GM23338 (cell line): Measurements from ENCODE around the gene GSTT4. TPM values are rescaled to one million over a fixed set of nuclear protein-coding genes. Genes with fewer than 3 reads are reported as not detected.

ENCODE experiments used
- ATAC-seq: fragments of 200-7000 bp; cut with Tn5 transposase; 3 replicates; pipeline ENCODE4 v1.9.1; 2020
- DNase-seq: peaks from one replicate; pipeline ENCODE4 v3.0.0-alpha.2; 2015; ENCODE audit warnings: low spot score
- H2AFZ ChIP-seq: fragments of 200-600 bp; sonication (generic); 2 replicates; pipeline ENCODE4 v1.8.0; 2016; ENCODE audit warnings: antibody characterized with exemption, mild to moderate bottlenecking, moderate library complexity
- H3F3A ChIP-seq: fragments of 200-600 bp; sonication (generic); replicated peaks from 2 replicates; pipeline ENCODE4 v1.8.0; 2017; ENCODE audit warnings: antibody characterized with exemption, mixed run types, low read depth
- H3K27ac ChIP-seq: fragments of 200-600 bp; sonication (generic); 2 replicates; pipeline ENCODE4 v1.6.1; 2016; ENCODE audit warnings: low read depth
- H3K27me3 ChIP-seq: fragments of 200-600 bp; sonication (generic); 2 replicates; pipeline ENCODE4 v1.8.0; 2016; ENCODE audit warnings: mild to moderate bottlenecking, mixed run types, moderate library complexity; ENCODE audit not compliant: insufficient read depth
- H3K36me3 ChIP-seq: fragments of 200-600 bp; sonication (generic); 2 replicates; pipeline ENCODE4 v1.8.0; 2016; ENCODE audit warnings: mild to moderate bottlenecking; ENCODE audit not compliant: insufficient read depth
- H3K4me1 ChIP-seq: fragments of 200-600 bp; sonication (generic); 2 replicates; pipeline ENCODE4 v1.8.0; 2016; ENCODE audit warnings: mild to moderate bottlenecking, moderate library complexity; ENCODE audit not compliant: insufficient read depth
- H3K4me2 ChIP-seq: fragments of 200-600 bp; sonication (generic); 2 replicates; pipeline ENCODE4 v1.7.1; 2017; ENCODE audit warnings: mixed run types
- H3K4me3 ChIP-seq: fragments of 200-600 bp; sonication (generic); 2 replicates; pipeline ENCODE4 v1.6.1; 2016; ENCODE audit warnings: mixed run types
- H3K79me2 ChIP-seq: fragments of 200-600 bp; sonication (generic); replicated peaks from 2 replicates; pipeline ENCODE4 v1.8.0; 2017; ENCODE audit warnings: mild to moderate bottlenecking; ENCODE audit not compliant: insufficient read depth
- H3K9me2 ChIP-seq: fragments of 200-600 bp; sonication (generic); 2 replicates; pipeline ENCODE4 v1.8.0; 2017; ENCODE audit not compliant: insufficient read depth
- H4K20me1 ChIP-seq: fragments of 200-600 bp; sonication (generic); replicated peaks from 2 replicates; pipeline ENCODE4 v1.8.0; 2017; ENCODE audit warnings: mild to moderate bottlenecking; ENCODE audit not compliant: insufficient read depth
- H3K27ac Mint-ChIP-seq: 2 replicates; pipeline ENCODE4 v1.8.0; 2020; ENCODE audit warnings: inconsistent platforms, mild to moderate bottlenecking, moderate library complexity, mixed read lengths
- H3K27me3 Mint-ChIP-seq: 3 replicates; pipeline ENCODE4 v1.8.0; 2022; ENCODE audit warnings: low read depth, mild to moderate bottlenecking, moderate library complexity, mixed read lengths, inconsistent platforms; ENCODE audit not compliant: insufficient read depth, poor library complexity
- H3K36me3 Mint-ChIP-seq: 3 replicates; pipeline ENCODE4 v1.8.0; 2021; ENCODE audit warnings: low read depth, mild to moderate bottlenecking, inconsistent platforms, moderate library complexity, mixed read lengths
- H3K4me1 Mint-ChIP-seq: 3 replicates; pipeline ENCODE4 v1.8.0; 2020; ENCODE audit warnings: mild to moderate bottlenecking, inconsistent platforms, mixed read lengths
- H3K4me3 Mint-ChIP-seq: 3 replicates; pipeline ENCODE4 v1.8.0; 2021; ENCODE audit warnings: moderate library complexity, mild to moderate bottlenecking, inconsistent platforms, mixed read lengths
- H3K9me3 Mint-ChIP-seq: 3 replicates; pipeline ENCODE4 v1.8.0; 2020; ENCODE audit warnings: moderate library complexity, mild to moderate bottlenecking, inconsistent platforms, mixed read lengths
- ETS1 ChIP-seq: IDR thresholded peaks from 2 replicates; pipeline ENCODE4 v1.6.1; 2016; ENCODE audit warnings: antibody characterized with exemption
- EZH2 ChIP-seq: fragments of 200-600 bp; sonication (generic); IDR thresholded peaks from one replicate; pipeline ENCODE4 v1.8.0; 2017; ENCODE audit warnings: antibody characterized with exemption, mild to moderate bottlenecking, low read depth; ENCODE audit not compliant: unreplicated experiment
- EZH2phosphoT487 ChIP-seq: fragments of 200-600 bp; sonication (generic); IDR thresholded peaks from one replicate; pipeline ENCODE4 v1.8.1; 2018; ENCODE audit warnings: antibody characterized with exemption; ENCODE audit not compliant: unreplicated experiment
- JUNB ChIP-seq: IDR thresholded peaks from one replicate; pipeline ENCODE4 v1.6.1; 2016; ENCODE audit warnings: antibody characterized with exemption; ENCODE audit not compliant: unreplicated experiment
- POLR2AphosphoS5 ChIP-seq: IDR thresholded peaks from 2 replicates; pipeline ENCODE4 v1.6.1; 2016; ENCODE audit warnings: antibody characterized with exemption, low read depth
- STAT1 ChIP-seq: IDR thresholded peaks from one replicate; pipeline ENCODE4 v1.6.1; 2016; ENCODE audit warnings: antibody characterized with exemption; ENCODE audit not compliant: unreplicated experiment
- ZNF114 ChIP-seq: fragments of 250-450 bp; sonication (Bioruptor Pico); IDR thresholded peaks from 2 replicates; pipeline ENCODE4 v1.5.0; 2020; ENCODE audit warnings: mild to moderate bottlenecking, moderate library complexity
- ZNF331 ChIP-seq: fragments of 250-450 bp; sonication (Bioruptor Pico); IDR thresholded peaks from 2 replicates; pipeline ENCODE4 v1.5.0; 2020; ENCODE audit warnings: low read depth, mild to moderate bottlenecking, moderate library complexity
- ZNF462 ChIP-seq: fragments of 250-450 bp; sonication (Bioruptor Pico); IDR thresholded peaks from 2 replicates; pipeline ENCODE4 v1.5.0; 2020; ENCODE audit warnings: mild to moderate bottlenecking, moderate library complexity
- polyA plus RNA-seq: library from polyadenylated mRNA; unstranded; fragments of >200 nt; fragmentation: Nextera tagmentation; extraction: Ambion mirVana; gene quantifications from 2 replicates; pipeline ENCODE4 v1.2.1, GENCODE V29; 2016
- total RNA-seq: library from RNA; depleted of rRNA; stranded (reverse); fragments of >200 nt; shearing (Covaris generic); gene quantifications from 2 replicates; pipeline ENCODE4 v1.2.3, GENCODE V29; 2014
- TF ChIP-seq, protein P1 (sequence below): IDR thresholded peaks from one replicate; pipeline ENCODE4 v1.6.1; 2018; ENCODE audit warnings: antibody characterized with exemption; ENCODE audit not compliant: unreplicated experiment

The GSTT4 gene
- total and polyA plus RNA-seq, 2 experiments from 2014 or later = not detected

DNA sequence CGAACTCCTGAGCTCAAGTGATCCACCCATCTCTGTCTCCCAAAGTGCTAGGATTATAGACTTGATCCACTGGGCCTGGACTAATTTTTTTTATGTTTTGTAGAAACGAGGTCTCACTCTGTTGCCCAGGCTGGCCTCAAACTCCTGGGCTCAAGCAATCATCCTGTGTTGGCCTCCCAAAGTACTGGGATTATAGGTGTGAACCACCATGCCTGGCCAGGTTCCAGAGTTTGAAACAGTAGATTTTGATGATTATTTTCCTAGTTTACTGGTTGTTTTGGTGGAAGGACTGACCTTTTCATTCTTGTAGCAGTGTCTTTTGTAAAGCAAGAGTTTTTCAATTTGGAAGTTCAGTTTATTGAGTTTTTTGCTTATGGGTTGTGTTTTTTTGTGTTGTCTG, 20.8 kb upstream of the GSTT4 start:
- Histone ChIP-seq H3K79me2 (peaks cover 56% of the 10 kb centered on the region), H3K9me2 (no peaks in the 10 kb centered on the region), H3K27ac (no peak overlapping the region), H3K4me1 (no peaks in the 10 kb centered on the region), H4K20me1 (peaks cover 11% of the 10 kb centered on the region; the same call in 1 of the 2 replicates), H3K4me2 (no peak overlapping the region), H3K27me3 (no peaks in the 10 kb centered on the region), H3K4me3 (no peak overlapping the region), H2AFZ (no peak overlapping the region), H3F3A (no peaks in the 10 kb centered on the region), H3K36me3 (no peaks in the 10 kb centered on the region)
- Mint-ChIP-seq H3K4me1 (peaks cover 6% of the 10 kb centered on the region; the same call in 2 of the 3 replicates), H3K36me3 (no peaks in the 10 kb centered on the region), H3K27ac (no peak overlapping the region), H3K27me3 (peaks cover 5% of the 10 kb centered on the region), H3K9me3 (no peaks in the 10 kb centered on the region; the same call in 2 of the 3 replicates), H3K4me3 (no peak overlapping the region)
- TF ChIP-seq POLR2AphosphoS5 = no peak
- no peak for ATAC-seq
- no peak for DNase-seq

DNA sequence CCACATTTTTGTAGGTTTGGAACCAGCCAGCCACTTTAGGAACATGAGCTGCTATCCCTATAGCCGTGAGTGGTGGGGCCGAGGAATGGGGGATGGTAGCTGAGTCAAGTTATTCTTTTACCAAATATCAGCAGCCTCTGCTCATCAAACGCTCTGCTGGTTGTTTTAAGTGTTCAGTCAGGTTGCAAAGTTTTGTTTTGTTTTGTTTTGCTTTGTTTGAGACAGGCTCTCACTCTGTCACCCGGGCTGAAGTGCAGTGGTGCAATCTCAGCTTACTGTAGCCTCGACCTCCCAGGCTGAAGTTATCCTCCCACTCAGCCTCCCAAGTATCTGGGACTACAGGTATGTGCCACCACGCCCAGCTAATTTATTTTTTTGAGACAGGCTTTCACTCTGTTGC, 20.2 kb upstream of the GSTT4 start:
- no peak overlapping the region for H2AFZ ChIP-seq
- H3K27me3 ChIP-seq = no peaks in the 10 kb centered on the region
- Mint-ChIP-seq H3K4me1 (peaks cover 6% of the 10 kb centered on the region; the same call in 2 of the 3 replicates), H3K27me3 (peaks cover 5% of the 10 kb centered on the region), H3K36me3 (peaks cover 2% of the 10 kb centered on the region; the same call in 1 of the 3 replicates), H3K27ac (no peak overlapping the region), H3K9me3 (no peaks in the 10 kb centered on the region; the same call in 2 of the 3 replicates), H3K4me3 (no peak overlapping the region)
- ATAC-seq = peak; percentile 34; the same call in 1 of the 3 replicates
- H3K36me3 ChIP-seq = no peaks in the 10 kb centered on the region
- no peaks in the 10 kb centered on the region for H3K9me2 ChIP-seq
- peaks cover 5% of the 10 kb centered on the region; the same call in 1 of the 2 replicates for H4K20me1 ChIP-seq
- H3F3A ChIP-seq = no peaks in the 10 kb centered on the region
- no peak overlapping the region for H3K4me3 ChIP-seq
- no peaks in the 10 kb centered on the region for H3K4me1 ChIP-seq
- DNase-seq = no peak
- peaks cover 60% of the 10 kb centered on the region for H3K79me2 ChIP-seq
- no peak overlapping the region for H3K4me2 ChIP-seq
- no peak overlapping the region for H3K27ac ChIP-seq
- TF ChIP-seq ZNF462 (CRISPR knock-in tag) = no peak
- no peak for TF ChIP-seq ZNF331 (CRISPR knock-in tag)
- TF ChIP-seq POLR2AphosphoS5 = no peak
- TF ChIP-seq STAT1 = no peak
- TF ChIP-seq EZH2 = no peak
- TF ChIP-seq JUNB = no peak
- TF ChIP-seq ZNF114 (CRISPR knock-in tag) = no peak
- TF ChIP-seq ETS1 = no peak
- TF ChIP-seq, protein P1, sequence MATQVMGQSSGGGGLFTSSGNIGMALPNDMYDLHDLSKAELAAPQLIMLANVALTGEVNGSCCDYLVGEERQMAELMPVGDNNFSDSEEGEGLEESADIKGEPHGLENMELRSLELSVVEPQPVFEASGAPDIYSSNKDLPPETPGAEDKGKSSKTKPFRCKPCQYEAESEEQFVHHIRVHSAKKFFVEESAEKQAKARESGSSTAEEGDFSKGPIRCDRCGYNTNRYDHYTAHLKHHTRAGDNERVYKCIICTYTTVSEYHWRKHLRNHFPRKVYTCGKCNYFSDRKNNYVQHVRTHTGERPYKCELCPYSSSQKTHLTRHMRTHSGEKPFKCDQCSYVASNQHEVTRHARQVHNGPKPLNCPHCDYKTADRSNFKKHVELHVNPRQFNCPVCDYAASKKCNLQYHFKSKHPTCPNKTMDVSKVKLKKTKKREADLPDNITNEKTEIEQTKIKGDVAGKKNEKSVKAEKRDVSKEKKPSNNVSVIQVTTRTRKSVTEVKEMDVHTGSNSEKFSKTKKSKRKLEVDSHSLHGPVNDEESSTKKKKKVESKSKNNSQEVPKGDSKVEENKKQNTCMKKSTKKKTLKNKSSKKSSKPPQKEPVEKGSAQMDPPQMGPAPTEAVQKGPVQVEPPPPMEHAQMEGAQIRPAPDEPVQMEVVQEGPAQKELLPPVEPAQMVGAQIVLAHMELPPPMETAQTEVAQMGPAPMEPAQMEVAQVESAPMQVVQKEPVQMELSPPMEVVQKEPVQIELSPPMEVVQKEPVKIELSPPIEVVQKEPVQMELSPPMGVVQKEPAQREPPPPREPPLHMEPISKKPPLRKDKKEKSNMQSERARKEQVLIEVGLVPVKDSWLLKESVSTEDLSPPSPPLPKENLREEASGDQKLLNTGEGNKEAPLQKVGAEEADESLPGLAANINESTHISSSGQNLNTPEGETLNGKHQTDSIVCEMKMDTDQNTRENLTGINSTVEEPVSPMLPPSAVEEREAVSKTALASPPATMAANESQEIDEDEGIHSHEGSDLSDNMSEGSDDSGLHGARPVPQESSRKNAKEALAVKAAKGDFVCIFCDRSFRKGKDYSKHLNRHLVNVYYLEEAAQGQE = no peak
- no peak for TF ChIP-seq EZH2phosphoT487
